GM18868 (cell line): ENCODE measurements around the gene ALG6.
"Not testable (repeated sequence)": the region's sequence is repeated elsewhere in the genome, so short reads cannot be mapped to it uniquely, and the experiment has no call there.

Source experiments
- ATAC-seq: cut with Tn5 transposase; IDR thresholded peaks from one replicate; pipeline ENCODE4 v1.9.1; 2021; ENCODE audit warnings: mild to moderate bottlenecking, moderate library complexity; ENCODE audit not compliant: unreplicated experiment

The ALG6 gene

DNA sequence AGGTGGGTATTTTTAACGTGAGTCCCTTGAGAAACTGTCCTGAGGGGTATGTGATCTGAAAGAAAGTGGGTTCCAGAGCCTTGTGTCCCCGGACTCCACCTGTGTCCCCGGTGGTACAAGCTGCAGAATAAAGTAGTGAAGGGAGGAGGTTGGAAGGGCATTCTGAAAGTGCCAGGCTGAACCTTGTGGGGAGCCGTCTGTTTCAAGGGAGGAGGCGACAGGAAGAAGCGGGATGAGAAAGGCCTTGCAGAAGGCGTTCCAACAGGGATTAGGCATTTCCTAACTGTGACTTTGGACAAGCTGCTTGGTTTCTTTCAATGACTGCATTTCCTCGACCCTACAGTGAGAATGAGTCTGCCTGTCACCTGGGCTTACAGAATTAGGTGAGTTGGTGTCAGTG, 39.3 kb upstream of the ALG6 start:
- ATAC-seq, result no peak

DNA sequence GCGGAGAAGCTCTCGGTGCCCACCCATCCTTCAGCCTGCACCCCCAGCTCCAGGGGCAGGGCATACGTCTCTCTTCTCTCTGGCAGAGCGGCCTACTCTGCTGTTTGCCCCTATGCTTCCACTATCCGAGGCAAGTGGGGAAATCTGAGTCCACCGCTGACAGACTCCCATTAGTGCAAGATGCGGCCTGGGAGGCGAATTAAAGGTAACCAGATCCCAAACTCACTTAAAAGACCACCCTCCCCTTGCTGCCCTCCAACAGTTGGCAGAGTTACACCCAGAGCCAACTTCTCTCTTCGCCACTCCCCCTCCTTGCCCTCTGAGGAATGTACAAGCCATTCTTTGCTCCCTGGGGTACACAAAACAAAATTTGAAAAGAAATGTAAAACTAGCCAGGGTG, 38.6 kb upstream of the ALG6 start:
- ATAC-seq, result no peak

DNA sequence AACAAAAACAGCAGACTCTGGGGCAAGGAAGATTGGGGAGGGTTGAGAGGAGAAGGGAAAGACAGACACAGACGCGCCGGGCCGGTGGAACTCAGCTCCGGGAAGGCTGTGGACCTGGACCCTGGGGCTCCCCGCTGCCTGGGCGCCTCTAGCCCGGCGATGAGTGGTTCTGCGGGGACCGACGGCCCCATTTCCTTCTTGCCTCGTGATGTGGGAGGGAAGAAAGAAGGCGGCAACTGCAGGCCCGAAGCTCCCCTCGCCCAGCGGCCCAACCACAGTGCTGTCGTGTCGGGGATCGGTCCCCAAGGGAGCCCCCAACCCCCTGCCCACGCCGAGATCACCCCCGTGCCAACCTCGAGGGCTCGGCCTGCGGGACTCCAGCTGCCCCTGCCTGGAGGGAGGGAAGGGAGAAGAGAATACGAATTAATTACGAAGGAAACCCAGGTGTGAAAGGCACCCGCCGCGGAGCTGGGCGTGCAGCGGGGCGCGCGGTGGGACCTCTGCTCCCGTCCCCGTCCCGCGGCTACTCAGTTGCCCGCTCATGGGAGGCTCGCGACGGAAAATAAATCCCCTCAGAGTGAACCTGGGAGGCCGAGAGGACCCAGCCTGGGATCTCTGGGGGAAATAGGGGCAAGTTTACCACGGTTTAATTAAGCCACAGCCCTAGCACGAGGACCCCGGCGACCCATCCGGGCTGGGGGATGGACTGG, 37.7 kb upstream of the ALG6 start:
- no peak for ATAC-seq

DNA sequence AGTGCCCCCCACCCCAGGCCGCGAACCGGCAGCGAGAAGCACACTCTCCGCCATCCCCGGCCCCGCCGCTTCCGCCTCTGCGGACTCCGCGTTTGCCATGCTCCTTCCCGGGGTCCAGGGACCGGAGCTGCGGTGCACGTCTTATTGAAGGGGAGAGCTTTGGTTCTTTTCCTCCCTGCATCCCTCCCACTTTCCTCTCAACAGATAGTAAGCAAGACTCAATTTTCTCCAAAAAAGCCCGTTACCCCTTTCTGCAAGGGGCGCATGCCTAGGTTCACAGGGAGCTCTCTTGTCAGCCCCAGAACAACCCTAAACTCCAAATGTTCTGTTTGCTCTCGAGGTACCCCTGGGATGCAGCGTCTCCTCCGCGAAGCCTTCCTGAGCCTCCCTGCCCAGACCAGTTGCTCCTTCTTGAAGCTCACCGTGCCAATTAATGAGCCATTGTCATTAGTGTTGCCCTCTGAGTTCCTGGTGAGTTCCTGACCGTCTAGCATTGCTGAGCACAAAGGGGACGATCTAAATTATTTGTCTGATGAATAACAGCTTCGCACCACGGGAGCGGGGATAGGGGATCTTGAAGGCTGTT, 37.0 kb upstream of the ALG6 start:
- no peak for ATAC-seq

DNA sequence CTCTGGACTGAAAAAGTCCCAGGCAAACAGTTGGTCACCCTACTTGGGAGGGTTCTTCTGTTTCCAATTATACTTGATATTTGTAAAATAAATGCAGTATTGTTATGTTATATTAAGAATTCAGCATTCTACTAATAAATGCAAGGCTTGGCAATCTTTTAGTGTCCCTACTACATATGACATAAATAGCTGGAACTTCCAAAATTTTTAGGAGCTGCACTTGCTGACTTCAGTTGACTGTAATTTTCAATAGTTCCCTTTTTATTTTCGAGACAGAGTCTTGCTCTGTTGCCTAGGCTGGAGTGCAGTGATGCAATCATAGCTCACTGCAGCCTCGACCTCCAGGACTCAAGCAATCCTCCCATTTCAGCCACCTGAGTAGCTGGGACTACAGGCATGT, 25.0 kb upstream of the ALG6 start:
- ATAC-seq, result no peak

DNA sequence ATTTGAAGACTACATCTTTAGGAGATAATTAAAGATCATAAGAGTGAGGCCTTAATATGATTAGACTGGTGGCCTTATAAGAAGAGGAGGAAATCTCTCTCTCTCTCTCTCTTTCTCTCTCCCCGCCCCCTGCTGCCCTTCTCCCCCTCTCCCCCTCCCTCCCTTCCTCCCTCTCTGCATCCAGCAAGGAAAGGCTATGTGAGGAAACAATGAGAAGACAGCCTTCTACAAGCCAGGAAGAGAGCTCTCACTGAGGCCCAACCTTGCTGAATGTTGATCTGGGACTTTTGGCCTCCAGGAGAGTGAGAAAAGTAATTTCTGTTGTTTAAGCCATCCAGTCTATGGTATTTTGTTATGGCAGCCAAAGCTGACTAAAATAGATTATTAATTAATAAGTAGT, 23.5 kb upstream of the ALG6 start:
- ATAC-seq, result no peak

DNA sequence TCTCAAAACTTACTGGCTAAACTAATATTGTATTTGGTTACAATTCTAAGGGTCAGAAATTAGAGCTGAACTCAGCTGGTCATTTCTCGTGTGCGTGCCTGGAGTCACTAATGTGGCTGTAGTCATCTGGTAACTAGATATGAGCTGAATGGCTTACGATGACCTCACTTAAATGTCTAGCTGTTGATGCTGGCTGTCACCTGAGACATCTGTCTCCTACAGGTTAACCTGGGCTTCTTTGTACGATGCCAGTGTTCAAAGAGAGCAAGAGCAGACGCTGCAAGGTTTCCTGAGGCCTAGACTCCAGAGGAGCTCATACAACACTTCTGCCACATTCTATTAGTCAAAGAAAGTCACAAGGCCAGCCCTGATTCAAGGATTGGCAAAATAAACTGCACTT, 17.1 kb upstream of the ALG6 start:
- ATAC-seq, result no peak

DNA sequence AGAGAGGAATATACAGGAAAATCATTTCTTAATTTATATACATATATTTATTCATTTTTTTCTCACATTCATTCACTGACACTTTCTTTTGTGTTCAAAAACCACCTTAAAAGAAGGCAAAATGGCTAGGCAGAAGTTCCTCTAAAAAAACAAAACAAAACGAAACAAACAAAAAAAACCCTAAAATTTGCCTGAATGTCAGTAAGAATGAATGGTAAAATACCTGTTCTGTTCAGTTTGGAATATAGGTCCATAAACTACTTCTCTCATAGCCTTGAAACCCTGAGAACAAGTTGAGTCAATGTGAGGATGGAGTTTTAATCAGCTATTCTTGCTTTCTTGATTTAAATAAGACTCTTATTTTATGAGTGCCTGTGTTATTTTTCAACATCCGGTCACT, 14.7 kb upstream of the ALG6 start:
- ATAC-seq, result no peak

DNA sequence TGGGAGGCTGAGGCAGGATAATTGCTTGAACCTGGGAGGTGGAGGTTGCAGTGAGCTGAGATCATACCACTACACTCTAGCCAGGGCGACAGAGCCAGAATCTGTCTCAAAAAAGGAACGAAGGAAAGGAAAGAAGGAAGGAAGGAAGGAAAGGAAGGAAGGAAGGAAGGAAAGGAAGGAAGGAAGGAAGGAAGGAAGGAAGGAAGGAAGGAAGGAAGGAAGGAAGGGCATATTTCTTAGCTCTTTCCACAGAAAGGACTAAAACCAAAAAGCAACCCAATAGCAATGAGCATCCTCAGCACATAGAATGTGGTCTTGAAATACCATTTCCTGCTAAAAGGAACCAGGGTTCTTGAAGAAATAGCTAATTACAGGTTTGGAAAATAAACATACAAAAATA, 11.2 kb upstream of the ALG6 start:
- not testable (repeated sequence) for ATAC-seq

DNA sequence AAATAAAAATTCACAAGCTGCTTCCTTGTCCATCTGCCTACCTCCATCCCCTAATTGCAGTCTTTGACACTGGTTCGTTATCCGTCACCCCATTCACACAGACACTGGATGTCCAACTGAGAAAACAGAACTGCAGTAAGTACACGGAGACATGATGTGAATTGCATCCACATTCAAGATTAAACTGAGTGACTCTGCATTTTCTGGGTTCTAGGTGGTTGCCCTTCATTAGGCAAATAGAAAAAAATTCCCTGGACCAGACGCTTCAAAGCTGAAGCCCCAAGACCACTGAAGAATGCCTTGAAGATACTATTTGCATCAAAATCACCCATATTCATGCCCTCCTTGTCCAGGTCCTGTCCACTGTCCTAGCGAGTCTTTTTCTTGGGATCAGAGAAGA, 7.9 kb upstream of the ALG6 start:
- ATAC-seq, result no peak

DNA sequence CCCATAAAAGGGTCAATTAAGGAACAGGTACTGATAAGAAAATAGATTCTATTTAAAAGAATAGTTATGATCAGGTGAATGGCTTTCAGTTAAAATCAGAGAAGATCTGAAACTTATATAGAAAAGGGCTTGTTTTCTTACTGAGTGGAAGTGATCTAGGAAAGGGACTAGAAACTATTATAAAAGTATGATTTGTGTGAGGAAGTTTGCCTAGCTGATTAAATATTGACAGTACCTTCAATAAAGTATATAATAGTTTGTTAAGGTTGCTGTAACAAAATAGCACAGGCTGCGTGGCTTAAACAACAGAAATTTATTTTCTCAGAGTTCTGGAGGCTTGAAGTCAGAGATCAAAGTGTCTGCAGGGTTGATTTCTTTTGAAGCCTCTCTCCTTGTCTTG, 5.4 kb upstream of the ALG6 start:
- ATAC-seq, result no peak

DNA sequence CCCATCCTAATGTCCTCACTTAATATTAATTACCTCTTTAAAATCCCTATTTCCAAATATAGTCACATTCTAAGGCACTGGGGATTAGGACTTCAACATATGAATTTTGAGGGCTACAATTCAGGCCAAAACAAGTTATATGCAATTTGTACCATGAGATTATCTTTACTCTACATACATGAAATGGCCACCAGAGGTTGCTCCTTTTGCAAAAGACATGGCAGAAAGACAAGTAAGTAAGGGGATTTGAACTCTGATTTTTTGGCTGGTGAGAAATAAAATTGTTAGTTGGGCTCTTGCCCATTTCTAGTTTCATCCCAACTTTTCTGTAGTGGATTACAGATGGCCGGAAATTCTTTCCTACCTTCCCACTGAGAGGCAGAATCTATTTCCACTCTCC, 4.8 kb upstream of the ALG6 start:
- ATAC-seq, result no peak

DNA sequence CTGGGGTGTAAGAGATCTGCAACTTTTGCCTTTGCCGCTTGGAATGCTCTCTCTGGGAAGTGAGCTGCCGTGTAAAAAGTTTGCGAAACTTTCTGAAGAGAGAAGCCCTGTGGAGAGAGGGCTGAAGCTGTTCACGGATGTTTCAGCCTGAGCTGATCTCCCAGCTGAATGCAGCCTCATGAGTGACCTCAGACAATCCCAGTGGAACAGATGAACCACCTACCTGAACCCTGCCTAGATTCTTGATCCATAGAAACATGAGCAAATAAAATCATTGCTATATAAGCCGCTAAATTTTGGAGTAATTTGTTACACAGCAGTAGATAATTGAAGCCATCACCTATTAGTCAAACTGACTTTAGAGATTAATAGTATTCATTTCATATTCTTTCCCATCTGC, 4.4 kb upstream of the ALG6 start:
- no peak for ATAC-seq

DNA sequence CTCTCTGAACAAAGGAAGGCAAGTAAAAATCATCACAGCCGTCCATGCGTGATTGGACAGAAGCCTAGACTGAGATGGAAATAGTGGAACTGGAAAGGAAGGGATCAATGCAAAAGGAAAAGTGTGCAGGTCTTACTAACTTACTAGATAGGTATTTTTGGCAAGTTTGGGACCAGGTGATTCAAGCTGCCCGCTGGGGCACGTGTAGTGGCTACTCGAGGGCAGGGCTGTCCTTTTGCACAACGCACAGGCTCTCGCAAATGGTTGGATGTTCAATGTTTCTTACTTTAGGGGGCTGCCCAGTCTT, 566 bp upstream of the ALG6 start:
- ATAC-seq, result no peak

DNA sequence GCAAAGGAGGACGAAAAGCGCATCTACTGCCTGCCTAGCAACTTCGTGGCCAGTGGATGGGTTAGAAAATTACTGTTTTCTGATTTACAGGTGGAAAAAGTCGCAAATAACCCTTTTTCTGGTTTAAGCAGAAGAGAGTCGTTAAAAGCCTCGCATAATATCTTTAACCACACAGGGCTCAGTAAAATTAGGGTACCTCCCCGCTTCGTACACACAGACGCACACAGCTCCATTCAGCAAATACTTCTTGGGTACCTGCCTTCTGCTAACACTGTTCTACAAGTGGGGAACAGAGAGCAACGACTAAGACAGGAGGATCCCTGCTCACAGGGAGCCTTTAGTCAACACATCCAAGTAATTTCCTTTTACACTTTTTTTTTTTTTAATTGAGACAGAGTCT, 704 bp downstream of the ALG6 start:
- ATAC-seq, result peak; percentile 2

DNA sequence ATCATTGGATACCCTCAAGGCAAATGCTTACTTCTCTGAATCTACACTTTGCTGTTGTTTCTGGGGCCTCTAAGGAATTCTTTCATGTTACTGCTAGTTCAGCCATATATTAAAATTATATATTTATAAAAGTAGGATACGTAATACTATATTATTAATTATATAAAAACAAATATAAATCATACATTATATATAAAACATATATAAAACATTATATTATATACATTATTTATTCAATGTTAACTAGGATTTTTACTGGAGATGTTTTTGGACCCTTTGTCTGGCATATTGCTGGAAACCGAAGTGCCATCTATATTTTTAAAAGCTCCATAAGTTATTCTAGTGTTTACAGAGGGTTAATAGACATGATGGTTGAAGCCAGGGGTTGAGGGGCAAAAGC, 12.2 kb downstream of the ALG6 start:
- no peak for ATAC-seq

DNA sequence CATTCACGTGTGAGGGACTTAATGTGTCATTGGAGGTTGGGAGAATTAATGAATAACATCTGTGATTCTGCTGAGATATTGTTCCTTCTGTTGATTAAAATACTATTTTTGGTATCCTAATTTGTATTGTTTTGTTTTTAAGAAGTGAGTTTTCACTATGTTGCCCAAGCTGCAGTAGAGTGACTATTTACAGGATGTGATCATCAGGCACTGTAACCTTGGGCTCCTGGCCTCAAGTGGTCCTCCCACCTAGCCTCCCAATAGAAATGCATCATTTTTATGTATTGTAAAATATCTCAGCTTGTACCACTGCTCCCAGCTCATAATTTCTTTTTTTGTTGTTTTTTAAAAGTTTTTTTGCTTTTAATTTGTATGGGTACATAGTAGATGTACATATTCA, 14.3 kb downstream of the ALG6 start:
- ATAC-seq, result no peak

DNA sequence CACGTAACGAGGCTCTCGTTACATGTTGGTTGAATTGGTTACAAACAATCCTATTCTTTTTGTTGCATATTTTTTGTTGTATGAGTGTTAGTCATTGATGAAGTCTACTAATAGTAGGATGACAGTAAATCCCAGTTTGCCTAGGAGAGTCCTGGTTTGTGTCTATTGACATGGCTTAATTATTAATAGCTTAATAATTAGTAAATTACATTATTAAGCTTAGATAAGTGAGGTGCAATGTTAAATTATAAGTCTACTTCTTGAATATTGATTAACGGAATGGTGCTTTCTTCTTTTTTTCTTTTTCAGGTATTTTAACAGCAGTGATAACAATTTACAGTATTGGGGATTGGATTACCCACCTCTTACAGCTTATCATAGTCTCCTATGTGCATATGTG, 34.5 kb downstream of the ALG6 start:
- no peak for ATAC-seq

DNA sequence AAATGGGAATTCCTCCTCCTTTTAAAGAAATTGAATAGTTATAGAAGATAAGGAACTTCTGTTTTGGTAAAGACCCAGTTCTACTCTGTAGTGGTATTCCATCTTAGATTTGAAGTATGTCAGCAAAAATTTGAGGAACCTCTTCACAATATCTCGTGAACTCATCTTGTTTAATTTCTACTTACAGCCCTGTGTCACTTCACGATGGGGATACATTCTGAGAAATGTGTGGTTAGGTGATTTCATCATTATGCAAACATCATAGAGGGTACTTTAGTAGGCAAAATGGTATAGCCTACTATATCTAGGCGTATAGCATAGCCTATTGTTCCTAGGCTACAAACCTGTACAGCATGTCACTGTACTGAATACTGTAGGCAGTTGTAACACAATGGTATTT, 36.0 kb downstream of the ALG6 start:
- peak; percentile 84 for ATAC-seq

DNA sequence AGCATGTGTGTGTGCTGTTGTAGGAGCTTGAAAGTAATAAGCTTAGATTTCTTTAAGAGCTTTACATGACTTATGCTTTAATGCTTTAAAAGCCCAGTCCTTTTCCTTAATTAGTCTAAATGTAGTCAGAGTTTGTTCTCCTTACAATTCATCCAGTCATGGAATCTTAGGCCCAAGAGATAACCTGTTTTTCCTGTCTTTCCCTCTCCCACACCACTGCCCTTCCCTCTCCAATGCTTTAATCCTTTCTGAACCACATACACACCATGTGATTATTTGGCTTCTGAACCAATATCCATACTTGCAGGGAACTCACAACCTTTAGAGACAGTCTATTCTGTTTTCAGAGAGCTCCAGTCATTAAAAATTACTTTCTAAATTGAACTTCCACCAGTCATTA, 37.6 kb downstream of the ALG6 start:
- ATAC-seq, result no peak

DNA sequence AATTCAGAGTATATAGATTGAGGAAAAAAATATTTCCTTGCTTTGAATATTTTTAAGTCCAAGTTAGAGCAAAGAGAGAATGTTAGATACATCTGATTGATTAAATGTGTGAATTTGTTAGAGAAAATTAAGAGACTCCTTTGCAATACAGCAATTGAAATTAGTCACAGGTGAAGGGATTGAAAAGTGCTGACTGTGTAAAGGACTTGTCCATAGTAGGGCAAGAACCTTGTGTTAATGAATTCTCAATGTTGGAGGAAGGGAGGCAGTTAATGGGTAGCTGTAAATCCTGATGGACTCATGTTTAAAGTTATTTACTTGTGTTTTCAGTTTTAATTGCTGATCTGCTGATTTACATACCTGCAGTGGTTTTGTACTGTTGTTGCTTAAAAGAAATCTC, 38.6 kb downstream of the ALG6 start:
- no peak for ATAC-seq

DNA sequence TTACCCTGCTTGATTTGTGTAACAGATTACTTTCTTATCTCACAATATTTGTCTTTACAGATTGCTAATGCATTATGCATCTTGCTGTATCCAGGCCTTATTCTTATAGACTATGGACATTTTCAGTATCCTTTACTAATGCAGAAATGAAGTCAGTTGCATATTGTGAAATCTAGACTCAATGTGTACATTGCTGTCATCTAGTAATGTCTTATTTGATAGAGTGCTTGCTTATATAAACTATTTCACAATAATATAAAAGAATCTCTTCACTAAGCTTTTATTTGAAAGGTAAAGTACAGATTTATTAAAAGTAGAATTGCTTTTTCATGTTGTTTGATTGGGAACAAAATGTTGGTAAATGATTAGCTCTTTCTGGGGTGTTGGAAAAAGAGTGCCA, 39.6 kb downstream of the ALG6 start:
- no peak for ATAC-seq

DNA sequence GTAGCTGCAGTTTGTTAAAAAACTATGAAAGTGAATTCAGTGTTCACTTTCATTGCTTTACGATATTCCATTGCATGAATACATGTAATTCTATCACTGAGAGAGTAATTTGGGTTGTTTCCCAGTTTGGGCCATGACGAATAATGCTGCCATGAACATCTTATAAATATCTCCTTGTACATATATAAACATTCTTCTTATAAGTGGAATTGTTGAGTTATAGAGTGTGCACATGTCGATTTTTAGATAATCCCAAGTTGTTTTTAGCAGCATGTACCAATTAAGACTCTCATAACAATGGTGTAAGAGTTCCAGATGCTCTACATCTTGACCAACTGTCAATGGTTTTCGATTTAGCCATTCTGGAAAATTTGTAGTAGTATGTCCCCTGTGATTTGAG, 40.9 kb downstream of the ALG6 start:
- no peak for ATAC-seq
